Measurements from ENCODE around the gene NPTXR.
A peak's percentile ranks its signal among the peaks of the same experiment; 100 is the strongest.

GRCh38 chr22:38788021-38788816 lies 55.6 kb downstream of the NPTXR start:
- TF ChIP-seq POLR2A (IDR thresholded peaks at IDR 0.05) (no peak), CTCF (IDR thresholded peaks at IDR 0.05) (no peak), EP300 (IDR thresholded peaks at IDR 0.05) (no peak), POLR2AphosphoS5 (IDR thresholded peaks at IDR 0.05) (peak; percentile 15 to 61 (median 24))
